OCI-LY7 (cell line): ENCODE measurements around the gene HDGFL2. TPM values are rescaled to one million over a fixed set of nuclear protein-coding genes. Genes with fewer than 3 reads are reported as not detected.

ENCODE experiments used
- BruUV-seq: library from RNA; stranded (reverse); fragments of 400-500 nt; replicated peaks from 2 replicates; lab custom pipeline; 2021; lab: Mats Ljungman, UMichigan
- CTCF ChIA-PET: fragments of 300-600 bp; sonication (Branson Sonifier 250); formaldehyde crosslinking; loops from one replicate; lab custom pipeline; 2022; ENCODE audit warnings: antibody characterized with exemption; ENCODE audit not compliant: unreplicated experiment; lab: Charles Lee
- POLR2A ChIA-PET: fragments of 300-600 bp; sonication (Branson Sonifier 250); formaldehyde crosslinking; loops from one replicate; lab custom pipeline; 2022; ENCODE audit warnings: antibody characterized with exemption; lab: Charles Lee
- DNase-seq: peaks from one replicate; pipeline ENCODE4 v3.0.0-alpha.2; 2015; ENCODE audit warnings: low spot score
- H2AFZ ChIP-seq: fragments of 200-600 bp; sonication (generic), shearing (Covaris generic); 2 replicates; pipeline ENCODE4 v1.6.1; 2014; ENCODE audit warnings: mild to moderate bottlenecking, antibody characterized with exemption, low read length, moderate library complexity
- H3K27ac ChIP-seq: fragments of 200-600 bp; sonication (generic); 2 replicates; pipeline ENCODE4 v1.5.1; 2014; ENCODE audit warnings: mixed run types, low read depth, mild to moderate bottlenecking, moderate library complexity, low read length, inconsistent platforms; ENCODE audit not compliant: poor library complexity, severe bottlenecking
- H3K36me3 ChIP-seq: fragments of 200-600 bp; sonication (generic); 2 replicates; pipeline ENCODE4 v1.6.1; 2014; ENCODE audit warnings: mild to moderate bottlenecking, antibody characterized with exemption, low read length, moderate library complexity, mixed read lengths; ENCODE audit not compliant: insufficient read depth
- H3K4me1 ChIP-seq: fragments of 200-600 bp; sonication (generic); 2 replicates; pipeline ENCODE4 v1.5.1; 2014; ENCODE audit warnings: mild to moderate bottlenecking, low read length; ENCODE audit not compliant: insufficient read depth, poor library complexity, severe bottlenecking
- H3K4me2 ChIP-seq: fragments of 200-600 bp; sonication (generic); 2 replicates; pipeline ENCODE4 v1.6.1; 2014; ENCODE audit warnings: mild to moderate bottlenecking, low read length
- H3K4me3 ChIP-seq: fragments of 200-600 bp; sonication (generic); 2 replicates; pipeline ENCODE4 v1.5.1; 2014; ENCODE audit warnings: mild to moderate bottlenecking, low read depth, low read length; ENCODE audit not compliant: poor library complexity, severe bottlenecking
- H3K79me2 ChIP-seq: fragments of 200-600 bp; sonication (generic); 2 replicates; pipeline ENCODE4 v1.6.1; 2016; ENCODE audit warnings: low read depth, mild to moderate bottlenecking, low read length, moderate library complexity, mixed read lengths; ENCODE audit not compliant: insufficient read depth
- H3K9me2 ChIP-seq: fragments of 200-600 bp; sonication (generic); 2 replicates; pipeline ENCODE4 v1.6.1; 2016; ENCODE audit warnings: mild to moderate bottlenecking, low read length, mixed read lengths; ENCODE audit not compliant: insufficient read depth
- H3K9me3 ChIP-seq: fragments of 200-600 bp; sonication (generic); 2 replicates; pipeline ENCODE4 v1.6.1; 2014; ENCODE audit warnings: mild to moderate bottlenecking, mixed run types, low read length, mixed read lengths
- H4K20me1 ChIP-seq: fragments of 200-600 bp; sonication (generic); 2 replicates; pipeline ENCODE4 v1.6.1; 2014; ENCODE audit warnings: mild to moderate bottlenecking, antibody characterized with exemption, low read length, moderate library complexity, mixed read lengths; ENCODE audit not compliant: insufficient read depth
- CTCF ChIP-seq: fragments of 200-600 bp; sonication (generic); conservative IDR thresholded peaks from 2 replicates; pipeline ENCODE4 v1.5.1; 2014; ENCODE audit warnings: mild to moderate bottlenecking, antibody characterized with exemption, low read length, moderate library complexity, mixed read lengths
- EZH2phosphoT487 ChIP-seq: fragments of 200-600 bp; sonication (generic); IDR thresholded peaks from 2 replicates; pipeline ENCODE4 v1.6.1; 2018; ENCODE audit warnings: low read depth, borderline replicate concordance, mild to moderate bottlenecking, mixed run types, antibody characterized with exemption, low read length, moderate library complexity, mixed read lengths
- intact Hi-C: fragments of 100-400 bp; cut with micrococcal nuclease; formaldehyde crosslinking; loops from one replicate; pipeline ENCODE4 v1.10.0; 2022; ENCODE audit not compliant: unreplicated experiment
- microRNA-seq: library from miRNA; unstranded; fragments of <30 nt; microRNA quantifications from one replicate; pipeline ENCODE4 v1.2.0, GENCODE V29; 2022; ENCODE audit warnings: borderline replicate concordance
- small RNA-seq: library from RNA; depleted of rRNA; stranded (forward); fragments of <200 nt; gene quantifications from one replicate; pipeline ENCODE3, GENCODE V24; 2014
- total RNA-seq, 2 experiments: library from RNA; depleted of rRNA in 1 of 2; stranded (reverse); fragments of >200 nt in 1 of 2; shearing (Covaris generic) in 1 of 2; gene quantifications; 2 replicates each; pipeline ENCODE4 v1.2.3, GENCODE V29; 2014 to 2022

HDGFL2 gene
- total RNA-seq, 2 experiments from 2014 or later: 54.5 to 85.9 TPM

DNA sequence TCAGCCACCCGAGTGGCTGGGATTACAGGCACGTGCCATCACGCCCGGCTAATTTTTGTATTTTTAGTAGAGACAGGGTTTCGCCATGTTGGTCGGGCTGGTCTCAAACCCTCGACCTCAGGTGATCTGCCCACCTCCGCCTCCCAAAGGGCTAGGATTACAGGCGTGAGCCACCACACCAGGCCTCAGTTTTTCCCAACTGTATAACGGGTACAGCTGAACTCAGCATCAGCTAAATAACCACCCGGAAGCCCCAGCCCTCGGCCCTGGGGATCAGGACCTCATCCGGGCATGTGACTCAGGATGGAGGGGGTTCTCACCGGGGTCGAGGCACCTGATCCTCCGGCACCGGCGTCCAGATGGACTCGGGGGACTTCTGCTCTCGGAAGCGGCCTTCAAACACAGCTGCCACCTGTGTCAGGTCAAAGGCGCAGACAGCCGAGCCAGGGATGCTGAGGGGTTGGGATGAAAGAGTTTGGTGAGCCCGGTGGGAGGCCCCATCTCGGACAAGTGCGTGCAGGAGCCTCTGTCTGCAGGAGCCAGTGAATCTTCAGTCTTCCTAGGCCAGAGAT lies 78.5 kb downstream of the HDGFL2 start:
- intact Hi-C loops: no loop called here
- Histone ChIP-seq H3K9me3 (no peaks in the 10 kb centered on the region), H3K36me3 (no peaks in the 10 kb centered on the region), H3K4me2 (no peak overlapping the region), H3K4me1 (no peaks in the 10 kb centered on the region), H2AFZ (no peak overlapping the region), H3K79me2 (no peaks in the 10 kb centered on the region), H4K20me1 (no peaks in the 10 kb centered on the region), H3K27ac (no peak overlapping the region), H3K9me2 (no peaks in the 10 kb centered on the region), H3K4me3 (no peak overlapping the region)
- ChIA-PET POLR2A (no interaction called here), CTCF (no interaction called here)
- no peak for DNase-seq
- no TSS peak for BruUV-seq
- TF ChIP-seq EZH2phosphoT487 (no peak), CTCF (no peak)

Small RNAs within 50 kb of the gene (microRNA-seq; reads per million reads assigned to microRNA genes)
- 36.3 reads per million, percentile 41 among the genes with 10 or more reads in this experiment for gene MIR4746

Small RNAs within 50 kb of the gene (small RNA-seq; reads per million reads assigned to genes)
- gene MIR4746: not detected

Other genes starting within 250 kb of the HDGFL2 start
- gene EBI3, start 242.8 kb upstream of the HDGFL2 start, total RNA-seq (2014; rRNA removed; shearing (Covaris generic)): not detected in 2 replicates
- not detected in 2 replicates for gene EBI3, start 242.8 kb upstream of the HDGFL2 start, total RNA-seq (2022)
- gene YJU2, start 225.2 kb upstream of the HDGFL2 start, total RNA-seq (2014; rRNA removed; shearing (Covaris generic)): 37.8 and 38.2 TPM in 2 replicates
- 31.6 and 35.0 TPM in 2 replicates for gene YJU2, start 225.2 kb upstream of the HDGFL2 start, total RNA-seq (2022)
- gene SHD, start 193.0 kb upstream of the HDGFL2 start, total RNA-seq (2014; rRNA removed; shearing (Covaris generic)): not detected in 2 replicates
- not detected in 2 replicates for gene SHD, start 193.0 kb upstream of the HDGFL2 start, total RNA-seq (2022)
- gene TMIGD2, start 169.9 kb upstream of the HDGFL2 start, total RNA-seq (2014; rRNA removed; shearing (Covaris generic)): 2.7 and 6.2 TPM in 2 replicates
- 0.44 and 0.59 TPM in 2 replicates for gene TMIGD2, start 169.9 kb upstream of the HDGFL2 start, total RNA-seq (2022)
- 19.8 and 20.2 TPM in 2 replicates for gene FSD1, start 167.7 kb upstream of the HDGFL2 start, total RNA-seq (2014; rRNA removed; shearing (Covaris generic))
- gene FSD1, start 167.7 kb upstream of the HDGFL2 start, total RNA-seq (2022): 21.9 and 23.2 TPM in 2 replicates
- 0.13 and 1.3 TPM in 2 replicates for gene STAP2, start 133.5 kb upstream of the HDGFL2 start, total RNA-seq (2014; rRNA removed; shearing (Covaris generic))
- 0.57 and 1.2 TPM in 2 replicates for gene STAP2, start 133.5 kb upstream of the HDGFL2 start, total RNA-seq (2022)
- 6.7 and 7.2 TPM in 2 replicates for gene MPND, start 128.7 kb upstream of the HDGFL2 start, total RNA-seq (2014; rRNA removed; shearing (Covaris generic))
- 19.1 and 19.5 TPM in 2 replicates for gene MPND, start 128.7 kb upstream of the HDGFL2 start, total RNA-seq (2022)
- 24.3 and 33.2 TPM in 2 replicates for gene SH3GL1, start 71.8 kb upstream of the HDGFL2 start, total RNA-seq (2014; rRNA removed; shearing (Covaris generic))
- 38.9 and 39.0 TPM in 2 replicates for gene SH3GL1, start 71.8 kb upstream of the HDGFL2 start, total RNA-seq (2022)
- 107 and 108 TPM in 2 replicates for gene CHAF1A, start 69.7 kb upstream of the HDGFL2 start, total RNA-seq (2014; rRNA removed; shearing (Covaris generic))
- gene CHAF1A, start 69.7 kb upstream of the HDGFL2 start, total RNA-seq (2022): 119 and 128 TPM in 2 replicates
- 42.3 and 43.5 TPM in 2 replicates for gene UBXN6, start 14.5 kb upstream of the HDGFL2 start, total RNA-seq (2014; rRNA removed; shearing (Covaris generic))
- gene UBXN6, start 14.5 kb upstream of the HDGFL2 start, total RNA-seq (2022): 51.9 and 57.0 TPM in 2 replicates
- 0.13 TPM in 1 of 2 replicates, not detected in the other for gene PLIN4, start 46.2 kb downstream of the HDGFL2 start, total RNA-seq (2014; rRNA removed; shearing (Covaris generic))
- 0.24 and 0.32 TPM in 2 replicates for gene PLIN4, start 46.2 kb downstream of the HDGFL2 start, total RNA-seq (2022)
- 0.67 and 0.85 TPM in 2 replicates for gene PLIN5, start 62.9 kb downstream of the HDGFL2 start, total RNA-seq (2014; rRNA removed; shearing (Covaris generic))
- gene PLIN5, start 62.9 kb downstream of the HDGFL2 start, total RNA-seq (2022): 1.9 and 2.2 TPM in 2 replicates
- 0.67 and 1.6 TPM in 2 replicates for gene LRG1, start 67.7 kb downstream of the HDGFL2 start, total RNA-seq (2014; rRNA removed; shearing (Covaris generic))
- gene LRG1, start 67.7 kb downstream of the HDGFL2 start, total RNA-seq (2022): 1.8 and 1.9 TPM in 2 replicates
- gene SEMA6B, start 87.4 kb downstream of the HDGFL2 start, total RNA-seq (2014; rRNA removed; shearing (Covaris generic)): 0.05 TPM in 1 of 2 replicates, not detected in the other
- gene SEMA6B, start 87.4 kb downstream of the HDGFL2 start, total RNA-seq (2022): not detected in 2 replicates
- 9.0 and 10.0 TPM in 2 replicates for gene TNFAIP8L1, start 167.2 kb downstream of the HDGFL2 start, total RNA-seq (2014; rRNA removed; shearing (Covaris generic))
- gene TNFAIP8L1, start 167.2 kb downstream of the HDGFL2 start, total RNA-seq (2022): 22.7 and 24.3 TPM in 2 replicates
- gene MYDGF, start 198.0 kb downstream of the HDGFL2 start, total RNA-seq (2014; rRNA removed; shearing (Covaris generic)): 73.3 and 76.0 TPM in 2 replicates
- 65.0 and 77.3 TPM in 2 replicates for gene MYDGF, start 198.0 kb downstream of the HDGFL2 start, total RNA-seq (2022)